PC-3 (cell line): ENCODE measurements around the gene PRTFDC1.

ENCODE experiments used
- EZH2 ChIP-seq: fragments of 300-600 bp; sonication (generic); IDR thresholded peaks from one replicate; pipeline ENCODE4 v1.6.1; 2017; ENCODE audit warnings: antibody characterized with exemption, mild to moderate bottlenecking, low read length; ENCODE audit not compliant: unreplicated experiment
- TF ChIP-seq, protein P1 (sequence below): fragments of 300-600 bp; sonication (generic); conservative IDR thresholded peaks from 2 replicates; pipeline ENCODE4 v1.5.1; 2017; ENCODE audit warnings: antibody characterized with exemption, low read depth, mild to moderate bottlenecking, low read length

DNA sequence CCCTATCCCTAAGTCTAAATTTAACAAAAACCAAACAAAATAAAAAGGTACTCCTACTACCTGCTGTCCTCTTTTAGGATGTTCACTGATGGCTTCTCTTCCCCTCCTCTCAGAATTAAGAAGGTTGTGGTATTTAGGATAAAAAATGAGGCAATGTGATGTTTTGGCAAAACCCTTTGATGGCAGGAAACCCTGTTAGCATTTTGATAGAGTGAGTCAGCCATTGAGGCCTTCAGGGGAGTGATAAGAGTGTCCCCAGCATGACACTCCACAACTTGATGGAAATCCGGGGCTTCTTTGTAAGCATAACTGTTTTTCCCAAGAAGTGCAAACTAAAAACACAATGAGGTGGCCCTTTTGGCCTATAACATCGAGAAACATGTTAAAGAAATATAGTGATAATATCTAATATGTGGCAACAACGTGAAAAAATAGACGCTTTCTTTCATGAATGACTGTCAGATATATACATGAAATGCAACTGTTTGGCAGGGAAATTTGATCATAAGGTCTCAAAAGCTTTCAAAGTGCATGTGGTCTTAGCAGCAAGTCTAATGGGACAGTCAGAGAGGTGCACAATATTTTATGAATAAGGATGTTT is 55.0 kb downstream of the PRTFDC1 start:
- TF ChIP-seq, protein P1, sequence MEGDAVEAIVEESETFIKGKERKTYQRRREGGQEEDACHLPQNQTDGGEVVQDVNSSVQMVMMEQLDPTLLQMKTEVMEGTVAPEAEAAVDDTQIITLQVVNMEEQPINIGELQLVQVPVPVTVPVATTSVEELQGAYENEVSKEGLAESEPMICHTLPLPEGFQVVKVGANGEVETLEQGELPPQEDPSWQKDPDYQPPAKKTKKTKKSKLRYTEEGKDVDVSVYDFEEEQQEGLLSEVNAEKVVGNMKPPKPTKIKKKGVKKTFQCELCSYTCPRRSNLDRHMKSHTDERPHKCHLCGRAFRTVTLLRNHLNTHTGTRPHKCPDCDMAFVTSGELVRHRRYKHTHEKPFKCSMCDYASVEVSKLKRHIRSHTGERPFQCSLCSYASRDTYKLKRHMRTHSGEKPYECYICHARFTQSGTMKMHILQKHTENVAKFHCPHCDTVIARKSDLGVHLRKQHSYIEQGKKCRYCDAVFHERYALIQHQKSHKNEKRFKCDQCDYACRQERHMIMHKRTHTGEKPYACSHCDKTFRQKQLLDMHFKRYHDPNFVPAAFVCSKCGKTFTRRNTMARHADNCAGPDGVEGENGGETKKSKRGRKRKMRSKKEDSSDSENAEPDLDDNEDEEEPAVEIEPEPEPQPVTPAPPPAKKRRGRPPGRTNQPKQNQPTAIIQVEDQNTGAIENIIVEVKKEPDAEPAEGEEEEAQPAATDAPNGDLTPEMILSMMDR = no peak
- TF ChIP-seq EZH2 = no peak
